NCI-H1930 (cell line): ENCODE results near the gene SUSD4.

Experiments used
- DNase-seq, 2 experiments: peaks; one replicate each; lab custom pipeline; 2025; lab: John Stamatoyannopoulos, UW

Gene SUSD4

DNA sequence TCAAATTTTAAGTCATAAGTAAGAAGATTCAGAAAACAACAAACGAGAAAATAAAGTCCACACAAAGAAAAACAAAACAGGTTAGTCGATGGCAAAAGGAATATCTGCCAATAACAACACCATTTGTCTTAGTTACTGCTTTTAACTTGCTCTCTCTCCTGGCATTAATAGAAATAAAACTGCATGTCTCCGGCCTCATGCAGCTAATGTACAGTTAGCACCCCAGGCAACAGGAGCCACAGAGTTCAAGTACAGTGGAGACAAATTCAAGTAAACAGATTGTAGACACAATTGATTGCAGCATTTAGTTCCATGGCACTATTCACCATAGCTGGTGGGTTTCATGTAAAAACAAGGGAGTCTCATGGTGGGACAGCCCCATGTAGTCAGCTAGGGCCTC lies 33.5 kb downstream of the SUSD4 start:
- DNase-seq = no peak

DNA sequence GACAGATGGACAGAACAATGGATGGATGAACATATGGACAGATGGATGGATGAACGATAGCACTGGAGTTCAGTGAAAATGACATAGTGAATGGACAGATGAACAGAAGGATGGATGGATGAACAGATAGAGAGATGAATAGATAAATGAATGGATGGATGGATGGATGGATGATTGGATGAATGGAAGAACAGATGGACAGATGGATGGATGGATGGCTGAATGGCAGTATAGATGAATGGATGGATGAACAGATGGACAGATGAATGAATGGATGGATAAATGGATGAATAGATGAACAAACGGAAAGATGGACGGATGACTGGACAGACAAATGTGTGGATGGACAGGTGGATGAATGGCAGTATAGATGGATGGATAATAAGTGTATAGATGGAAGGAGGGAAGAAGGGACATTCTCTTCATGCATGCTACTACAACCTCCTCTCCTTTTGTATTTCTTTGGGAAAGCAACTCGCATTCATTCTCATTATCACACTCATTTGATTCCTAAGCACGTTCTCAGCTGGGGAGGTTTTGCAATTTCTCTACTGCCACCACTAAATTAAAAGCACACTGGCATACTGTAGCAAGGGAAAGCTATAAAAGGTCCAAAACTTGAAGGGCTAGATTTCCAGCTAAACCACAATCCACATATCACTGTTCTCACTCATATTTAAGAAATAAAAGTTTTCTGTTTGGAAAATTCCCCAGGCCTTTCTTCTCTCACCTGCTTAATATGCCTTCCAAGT lies 34.1 kb downstream of the SUSD4 start:
- DNase-seq = no peak

DNA sequence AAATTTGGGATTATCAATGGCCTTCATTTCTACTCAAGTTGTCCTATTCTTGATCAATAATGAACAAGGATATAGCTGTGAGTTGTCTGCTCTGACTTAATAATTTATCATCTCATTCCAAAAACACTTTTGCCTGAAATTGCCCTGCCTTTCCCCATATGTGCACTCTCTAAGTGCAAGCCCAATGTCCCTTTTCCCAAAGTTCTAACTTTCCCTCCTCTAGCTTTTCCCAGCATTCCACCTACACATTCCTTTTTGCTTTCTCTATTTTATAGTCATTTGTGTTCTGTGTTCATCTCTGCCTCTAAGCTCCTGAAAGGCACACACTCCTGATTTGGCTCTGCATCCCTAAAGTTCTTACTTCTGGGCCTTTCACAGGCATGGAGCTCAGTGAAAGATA lies 34.7 kb downstream of the SUSD4 start:
- DNase-seq = no peak

DNA sequence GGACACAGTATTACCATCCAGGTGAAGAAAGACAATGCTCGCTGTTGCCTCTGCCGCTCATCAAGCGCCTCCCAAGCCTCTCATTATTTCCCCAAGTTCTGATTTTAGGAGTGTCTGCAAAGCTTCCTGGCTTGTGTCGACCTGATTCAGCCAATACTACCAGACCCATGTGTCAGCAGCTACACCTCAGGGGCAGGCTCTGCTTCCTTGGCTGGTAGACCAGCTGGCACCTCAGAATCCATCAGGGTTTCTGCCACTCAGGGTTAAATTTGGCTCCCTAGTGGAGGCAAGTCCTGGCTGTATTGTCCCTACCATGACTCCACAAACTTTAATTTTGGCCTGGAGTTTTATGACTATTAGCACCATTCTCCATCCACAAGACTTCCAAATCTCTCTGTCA lies 35.4 kb downstream of the SUSD4 start:
- DNase-seq = no peak

DNA sequence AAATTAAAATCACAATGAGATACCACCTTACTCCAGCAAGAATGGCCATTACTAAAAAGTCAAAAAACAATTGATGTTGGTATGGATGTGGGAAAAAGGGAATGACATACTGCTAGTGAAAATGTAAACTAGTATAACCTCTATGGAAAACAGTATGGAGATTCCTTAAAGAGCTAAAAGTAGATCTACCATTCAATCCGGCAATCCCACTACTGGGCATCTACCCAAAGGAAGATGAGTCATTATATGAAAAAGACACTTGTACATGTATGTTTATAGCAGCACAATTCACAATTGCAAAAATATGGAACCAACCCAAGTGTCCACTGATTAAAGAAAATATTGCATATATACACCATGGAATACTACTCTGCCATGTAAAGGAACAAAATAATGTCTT lies 37.2 kb downstream of the SUSD4 start:
- no peak for DNase-seq

DNA sequence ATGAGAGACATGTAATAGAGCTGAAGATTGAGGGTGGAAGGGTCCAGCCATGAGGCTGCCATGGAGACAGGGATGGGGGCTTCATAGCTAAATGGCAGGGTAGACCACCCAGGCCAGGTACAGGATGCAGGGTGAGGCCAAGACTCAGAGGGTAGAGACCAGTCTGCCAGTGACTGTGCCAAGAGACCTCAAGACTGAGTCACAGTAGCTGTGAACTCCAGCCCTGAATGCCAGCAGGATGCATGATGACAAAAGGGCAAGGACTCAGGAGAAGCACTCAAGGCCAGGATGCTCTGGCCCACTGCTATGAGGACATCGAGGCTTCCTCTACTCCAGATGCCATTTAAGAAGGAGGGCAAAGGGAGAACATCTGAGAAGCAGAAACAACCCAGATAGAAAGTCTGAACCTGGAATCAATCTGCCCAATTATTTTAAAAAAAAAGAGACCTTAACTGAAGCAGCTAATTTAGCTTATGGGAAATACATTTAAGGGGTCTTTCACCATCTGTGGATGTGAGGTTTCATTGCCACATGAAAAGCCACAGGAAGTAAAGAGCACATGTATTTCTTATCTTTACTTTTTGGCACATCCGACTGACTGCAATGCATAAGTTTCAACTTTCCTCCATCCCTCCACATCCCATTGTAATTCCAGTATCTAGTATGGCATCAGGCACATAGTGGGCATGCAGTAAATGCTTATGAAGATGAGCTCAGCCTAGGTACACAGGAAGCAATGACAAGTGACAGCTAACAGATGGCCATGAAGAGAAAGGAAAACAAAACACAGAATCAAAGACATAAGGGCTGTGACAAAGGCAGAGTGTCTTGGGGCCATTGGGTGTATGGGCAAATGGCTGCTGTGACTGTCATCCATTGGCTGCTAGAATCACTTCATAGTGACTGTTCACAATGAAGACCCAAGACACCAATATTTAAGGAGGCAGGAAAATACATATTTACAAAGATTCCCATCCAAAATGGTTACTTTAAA lies 40.2 kb downstream of the SUSD4 start:
- no peak for DNase-seq

DNA sequence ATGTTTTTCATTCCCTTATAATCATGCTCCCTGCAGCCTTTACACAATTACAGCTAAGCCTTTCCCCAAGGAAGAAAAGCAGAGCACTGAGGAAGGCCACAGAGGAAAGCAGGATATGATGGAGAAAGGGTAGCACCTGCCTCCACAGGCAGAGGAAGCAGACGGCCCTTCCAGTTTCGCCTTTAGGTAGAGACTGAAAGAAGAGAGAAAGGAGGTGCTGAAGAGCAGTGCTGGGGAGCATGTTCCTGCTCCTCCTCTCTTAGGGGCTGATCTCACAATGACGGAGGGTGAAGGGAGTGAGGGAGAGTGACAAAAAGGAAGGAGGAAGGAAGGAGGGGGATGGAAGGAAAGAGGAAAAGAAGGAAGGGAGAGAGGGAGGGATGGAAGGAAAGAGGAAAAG lies 41.1 kb downstream of the SUSD4 start:
- no peak for DNase-seq

DNA sequence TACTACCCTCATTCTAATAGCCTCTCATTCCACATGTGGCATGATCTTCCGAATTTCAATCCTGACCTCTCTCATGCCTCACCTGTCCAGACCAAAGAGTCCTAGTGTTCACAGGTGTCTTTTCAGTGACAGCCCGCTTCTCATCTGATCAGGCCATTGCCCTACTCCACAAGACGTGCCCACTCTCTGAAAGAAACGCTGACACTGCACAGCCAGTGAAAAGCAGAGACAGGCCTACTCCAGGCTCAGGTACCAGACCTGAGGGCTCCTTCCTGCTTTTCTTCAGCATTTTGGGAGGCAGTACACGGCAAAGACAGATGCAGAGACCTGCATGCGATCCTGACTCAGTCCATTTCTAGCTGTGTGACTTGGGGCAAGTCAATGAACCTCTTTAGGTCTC lies 43.0 kb downstream of the SUSD4 start:
- no peak for DNase-seq

DNA sequence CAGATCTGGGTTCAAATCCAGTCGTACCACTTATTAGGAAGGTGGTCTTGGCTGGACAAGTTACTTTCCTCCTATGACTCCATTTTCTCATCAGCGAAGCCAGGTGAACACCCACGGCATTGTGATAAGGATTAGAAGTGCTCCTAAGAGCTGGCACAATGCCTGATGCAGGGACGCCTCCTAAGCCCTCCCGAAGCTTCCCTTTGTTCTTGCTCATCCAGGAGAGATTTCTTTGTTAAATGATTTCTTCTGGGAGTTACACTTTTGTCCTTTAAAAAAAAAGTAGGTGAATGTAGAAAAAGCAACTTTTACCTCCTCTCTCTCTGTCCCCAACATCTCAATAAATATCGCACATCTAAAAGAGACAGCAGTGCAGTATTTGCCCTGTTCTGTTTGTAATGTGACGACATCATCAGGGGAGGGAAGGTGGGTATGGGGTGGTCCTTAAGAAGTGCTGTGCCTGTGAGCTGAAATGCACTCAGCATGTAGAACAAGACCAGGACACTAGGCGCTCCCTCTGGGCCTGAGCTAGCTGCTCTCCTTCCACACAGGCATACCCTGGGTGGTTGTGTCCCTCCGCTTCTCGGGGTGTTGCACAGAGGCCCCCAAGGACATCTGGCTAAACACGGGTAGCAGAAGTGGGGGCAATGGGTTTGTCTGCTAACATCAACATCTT lies 43.9 kb downstream of the SUSD4 start:
- no peak for DNase-seq

DNA sequence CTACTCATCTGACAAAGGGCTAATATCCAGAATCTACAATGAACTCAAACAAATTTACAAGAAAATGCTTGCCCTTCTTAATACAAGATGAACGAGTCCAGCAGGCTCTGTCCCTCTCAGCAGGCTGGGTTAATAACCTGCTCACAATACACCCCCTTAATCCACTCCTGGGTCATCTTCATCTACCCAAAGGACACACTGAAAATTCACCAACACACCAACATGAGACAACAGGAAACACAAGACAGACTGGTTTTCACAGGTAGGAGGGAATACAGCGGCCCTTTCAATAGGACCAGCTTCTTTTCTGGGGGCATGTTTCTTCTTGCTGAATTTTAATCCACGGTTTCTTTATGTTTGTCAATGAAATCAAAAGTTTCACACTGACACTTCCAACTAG lies 44.6 kb downstream of the SUSD4 start:
- no peak for DNase-seq

DNA sequence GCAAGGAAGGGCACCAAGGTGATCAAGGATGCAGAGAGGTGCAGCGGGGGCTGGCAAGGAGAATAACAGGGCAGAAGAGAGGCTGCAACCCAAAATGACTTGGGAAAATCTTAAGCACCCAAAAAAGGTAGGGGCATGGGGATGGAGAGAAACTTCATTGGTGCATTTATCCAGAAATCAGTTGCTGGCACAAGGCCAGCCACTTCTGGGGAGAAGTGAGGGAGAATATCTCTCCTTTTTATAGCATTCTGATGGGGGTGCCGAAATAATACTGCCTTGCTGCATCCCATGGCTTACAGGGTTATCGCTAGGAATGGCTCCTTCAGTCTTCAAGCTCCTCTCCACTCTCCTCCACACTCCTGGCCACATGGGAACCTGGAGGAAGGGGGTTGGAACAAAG lies 47.9 kb downstream of the SUSD4 start:
- DNase-seq = no peak

DNA sequence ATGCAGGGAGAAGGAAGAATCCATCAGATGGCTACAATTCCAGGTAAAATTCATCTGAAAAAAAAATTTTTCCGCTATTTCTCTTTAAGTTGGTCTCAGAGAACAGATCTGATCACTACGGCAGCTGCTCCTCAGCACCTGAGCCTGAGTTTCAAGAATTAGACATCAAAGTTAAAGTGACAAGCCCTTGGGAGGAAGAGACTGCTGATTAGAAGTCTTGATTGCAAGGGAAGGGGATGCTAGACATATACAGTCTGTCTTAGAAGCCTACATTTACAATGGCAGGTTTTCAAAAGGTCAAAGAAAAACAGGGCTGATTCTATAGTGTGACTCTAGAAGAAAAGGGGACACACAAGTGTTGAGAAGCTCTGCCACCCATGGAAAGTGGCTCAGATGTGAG lies 48.3 kb downstream of the SUSD4 start:
- DNase-seq = no peak

DNA sequence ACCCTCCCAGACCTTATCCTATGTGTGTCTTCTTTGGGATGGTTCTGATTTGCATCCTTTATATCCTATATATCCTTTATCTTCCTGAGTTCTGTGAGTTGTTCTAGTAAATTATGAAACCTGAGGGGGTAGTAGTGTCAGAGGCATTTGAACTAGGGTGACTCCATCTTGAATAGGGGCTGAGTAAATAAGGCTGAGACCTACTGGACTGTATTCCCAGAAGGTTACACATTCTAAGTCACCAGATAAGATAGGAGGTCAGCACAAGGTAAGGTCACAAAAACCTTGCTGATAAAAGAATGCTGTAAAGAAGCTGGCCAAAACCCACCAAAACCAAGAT lies 50.6 kb downstream of the SUSD4 start:
- DNase-seq = no peak

DNA sequence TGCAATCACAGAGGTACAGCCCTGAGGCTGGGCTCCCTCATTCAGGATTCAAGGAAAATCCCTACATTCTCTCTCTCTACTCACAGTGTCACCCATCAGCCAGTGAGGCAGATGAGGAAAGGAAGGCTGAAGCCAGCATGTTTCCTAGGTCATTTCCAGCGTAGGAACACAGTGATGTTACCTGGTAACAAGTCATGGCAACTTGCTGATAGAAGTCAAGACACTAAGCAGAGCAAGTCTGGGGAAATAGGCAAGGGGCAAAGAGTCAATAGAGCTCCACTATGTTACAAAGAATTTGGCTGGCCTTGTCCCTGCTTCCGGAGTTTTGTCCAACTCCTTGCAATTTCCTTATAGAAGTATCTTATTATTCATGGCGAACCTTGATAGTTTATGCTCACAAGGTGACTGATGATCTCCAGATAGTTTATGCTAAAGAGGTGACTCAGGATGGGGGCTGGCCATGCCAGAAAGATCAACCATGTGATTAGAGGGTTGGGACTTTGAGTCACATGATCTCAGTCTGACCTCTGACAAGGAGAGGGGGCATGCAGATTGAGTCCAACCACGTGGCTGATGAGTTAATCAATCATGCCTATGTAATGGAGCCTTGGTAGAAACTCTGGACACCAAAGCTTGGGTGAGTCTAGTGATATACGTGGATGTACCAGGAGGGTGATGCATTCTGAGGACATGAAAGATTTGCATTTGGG lies 51.1 kb downstream of the SUSD4 start:
- no peak for DNase-seq

DNA sequence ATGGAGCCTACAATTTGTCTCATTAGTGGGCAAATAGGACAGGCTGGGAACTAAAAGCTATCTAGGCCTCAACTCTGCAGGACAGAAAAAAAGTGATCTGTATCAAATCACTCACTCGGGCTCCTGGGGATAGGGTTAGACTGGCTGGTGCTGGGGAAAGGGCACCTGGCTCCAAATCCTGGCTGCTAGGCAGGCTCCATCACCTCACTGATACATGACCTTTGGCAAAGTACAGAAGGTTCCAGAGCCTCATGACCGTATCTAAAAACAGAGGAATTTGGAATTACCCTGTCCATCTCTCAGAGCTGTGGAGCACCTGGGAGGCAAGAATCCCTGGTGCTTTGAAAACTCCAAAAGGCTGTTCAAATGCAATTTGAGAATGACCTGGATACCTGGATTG lies 51.7 kb downstream of the SUSD4 start:
- DNase-seq = no peak

DNA sequence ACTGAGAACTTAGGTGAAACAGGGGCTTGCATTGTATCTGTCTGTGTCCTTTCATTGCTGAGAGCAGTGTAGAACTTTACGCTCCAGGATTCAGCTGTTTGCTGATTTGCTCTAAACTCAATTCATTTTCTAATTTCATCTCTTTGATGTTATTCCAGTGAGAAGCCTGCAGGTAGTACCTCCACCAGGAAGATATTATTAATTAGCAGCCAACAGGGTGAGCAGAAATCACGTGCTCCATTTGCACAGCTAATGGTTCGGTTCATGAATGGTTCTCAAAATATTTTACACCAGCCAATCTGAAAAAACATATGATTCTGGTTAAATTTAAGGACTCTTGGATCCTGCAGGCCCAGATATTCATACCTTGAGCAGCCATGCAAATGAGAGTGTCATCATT lies 52.1 kb downstream of the SUSD4 start:
- DNase-seq = no peak

DNA sequence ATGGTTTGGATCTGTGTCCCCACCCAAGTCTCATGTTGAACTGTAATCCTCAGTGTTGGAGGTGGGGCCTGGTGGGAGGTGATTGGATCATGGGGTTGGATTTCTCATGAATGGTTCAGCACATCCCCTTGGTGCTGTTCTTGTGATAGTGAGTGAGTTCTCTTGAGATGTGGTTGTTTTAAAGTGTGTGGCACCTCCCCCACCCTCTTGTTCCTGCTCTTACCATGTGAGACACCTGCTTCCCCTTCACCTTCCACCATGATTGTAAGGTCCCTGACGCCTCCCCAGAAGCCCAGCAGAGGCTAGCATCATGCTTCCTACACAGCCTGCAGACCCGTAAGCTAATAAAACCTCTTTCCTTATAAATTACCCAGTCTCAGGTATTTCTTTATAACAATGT lies 55.8 kb downstream of the SUSD4 start:
- no peak for DNase-seq

DNA sequence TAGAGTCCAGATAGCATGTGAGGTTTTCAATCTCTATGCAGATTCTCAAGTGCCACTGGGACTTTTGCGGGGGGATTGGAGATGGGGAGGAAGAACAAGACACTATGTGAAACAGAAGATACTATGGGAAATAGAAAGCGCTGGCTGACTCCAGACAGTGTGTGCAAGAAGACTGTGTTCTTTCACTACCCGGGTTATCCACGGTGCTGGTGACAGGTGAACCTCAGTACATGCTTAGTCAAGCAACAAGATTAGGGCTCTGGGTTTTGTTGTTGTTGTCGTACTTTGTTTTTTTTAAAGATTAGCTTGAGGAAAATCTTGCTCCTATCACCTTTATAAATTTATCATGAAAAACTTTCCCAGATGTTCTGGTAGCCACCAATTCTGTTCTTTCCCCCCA lies 56.4 kb downstream of the SUSD4 start:
- no peak for DNase-seq

DNA sequence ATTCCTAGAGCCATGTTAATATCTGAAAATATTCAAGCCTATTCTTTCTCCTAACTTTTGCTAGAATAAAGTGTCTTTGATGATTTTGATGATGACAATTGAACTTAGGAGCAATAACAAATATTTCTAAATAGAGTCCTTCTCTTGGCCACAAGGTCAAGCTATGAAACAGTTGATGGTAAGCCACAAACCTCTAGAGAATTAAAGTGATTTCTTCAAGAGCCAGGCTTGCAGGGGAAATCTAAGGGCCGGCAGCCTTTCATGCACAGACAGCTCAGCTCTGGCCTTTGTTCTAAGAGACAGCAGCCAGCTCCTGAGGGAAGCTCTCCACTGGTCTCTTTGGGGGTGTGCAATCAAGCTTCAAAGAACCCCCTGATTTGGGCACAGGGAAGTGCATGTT lies 59.0 kb downstream of the SUSD4 start:
- no peak for DNase-seq

DNA sequence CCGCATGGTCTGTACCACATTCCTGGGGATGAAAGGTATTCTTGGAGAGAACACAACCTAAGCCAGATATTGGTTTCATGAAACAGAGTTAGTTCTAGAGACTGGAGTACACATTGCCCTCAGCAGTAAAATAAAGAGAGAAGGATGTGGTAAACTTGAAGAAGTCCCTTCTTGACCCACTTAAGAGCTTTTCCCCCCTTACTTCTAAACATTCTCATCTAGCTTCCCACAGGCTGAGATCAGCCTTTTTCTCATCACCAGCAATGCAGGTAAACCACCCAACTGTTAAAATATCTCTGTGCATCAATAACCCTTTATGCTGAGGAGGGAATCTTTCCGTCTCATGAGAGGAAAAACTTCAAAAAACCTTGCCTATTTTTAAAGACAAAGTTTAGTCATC lies 62.6 kb downstream of the SUSD4 start:
- DNase-seq = no peak

DNA sequence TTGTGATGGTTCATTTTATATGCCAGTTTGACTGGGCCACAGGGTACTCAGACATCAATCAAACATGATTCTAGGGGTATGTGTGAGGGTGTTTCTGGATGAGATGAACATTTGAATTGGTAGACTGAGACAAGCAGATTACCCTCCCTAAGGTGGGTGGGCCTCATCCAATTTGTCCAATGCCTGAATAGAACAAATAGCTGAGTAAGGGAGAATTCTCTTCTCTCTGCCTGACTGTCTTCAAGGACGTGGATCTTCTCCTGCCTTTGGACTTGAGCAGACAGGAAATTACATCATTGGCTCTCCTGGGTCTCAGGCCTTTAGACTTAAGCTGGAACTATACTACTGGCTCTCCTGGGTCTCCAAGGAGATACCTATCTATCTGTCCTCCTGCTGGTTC lies 64.4 kb downstream of the SUSD4 start:
- no peak for DNase-seq

DNA sequence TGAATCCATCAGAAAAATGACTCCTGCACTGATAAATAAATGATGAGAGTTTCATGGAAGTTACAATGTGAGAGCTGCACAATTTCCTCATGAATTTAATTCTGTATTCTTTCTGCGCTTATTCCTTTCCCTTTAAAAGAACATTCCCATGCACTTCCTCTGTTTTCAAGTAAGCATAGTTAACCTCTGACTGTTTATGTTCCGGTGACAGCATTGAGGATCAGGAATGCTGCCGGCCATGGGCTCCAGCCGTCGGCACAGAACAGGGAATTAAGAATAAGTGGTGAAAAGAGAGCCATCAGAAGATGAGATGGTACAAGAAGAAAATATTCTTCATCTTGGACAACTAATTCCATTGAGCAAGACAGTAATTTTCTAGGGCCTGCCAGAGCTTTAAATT lies 65.3 kb downstream of the SUSD4 start:
- no peak for DNase-seq
